Brain microvascular endothelial cell (primary cell): ENCODE results near the gene PNMA8A.

ENCODE experiments used
- DNase-seq: peaks from one replicate; pipeline ENCODE4 v3.0.0-alpha.2; 2020
- H3K27ac ChIP-seq: fragments of 250-450 bp; sonication (Bioruptor Pico); 2 replicates; pipeline ENCODE4 v1.5.1; 2020; ENCODE audit warnings: mild to moderate bottlenecking, moderate library complexity
- H3K27me3 ChIP-seq: fragments of 250-450 bp; sonication (Bioruptor Pico); replicated peaks from 2 replicates; pipeline ENCODE4 v1.5.1; 2020; ENCODE audit warnings: mild to moderate bottlenecking
- H3K36me3 ChIP-seq: fragments of 250-450 bp; sonication (Bioruptor Pico); replicated peaks from 2 replicates; pipeline ENCODE4 v1.5.1; 2020; ENCODE audit warnings: mild to moderate bottlenecking
- H3K4me3 ChIP-seq: 2 replicates; pipeline ENCODE4 v1.5.1; 2011; ENCODE audit warnings: low read depth, mild to moderate bottlenecking, control low read depth, low read length, moderate library complexity
- CTCF ChIP-seq: IDR thresholded peaks from 2 replicates; pipeline ENCODE4 v1.5.1; 2011; ENCODE audit warnings: low read depth, mild to moderate bottlenecking, moderate library complexity, low read length, control low read depth, inconsistent platforms; ENCODE audit errors: missing control alignments
- in situ Hi-C: cut with HindIII; loops from 2 replicates; pipeline ENCODE4 v1.10.0; 2017; ENCODE audit warnings: low sequenced_read_pairs, low pct_ligation_motif_present

PNMA8A gene

GRCh38 chr19:46460981-46461380 is 10.4 kb downstream of the PNMA8A start:
- in situ Hi-C loops: no loop called here
- no peak for DNase-seq
- TF ChIP-seq CTCF: no peak
- Histone ChIP-seq H3K36me3 (no peaks in the 10 kb centered on the region), H3K27me3 (no peaks in the 10 kb centered on the region), H3K27ac (no peak overlapping the region), H3K4me3 (no peak overlapping the region)

- no peaks in the 10 kb centered on the region for H3K36me3 ChIP-seq
- TF ChIP-seq CTCF: no peak
- in situ Hi-C loops: no loop called here
- DNase-seq: no peak
- no peak overlapping the region for H3K4me3 ChIP-seq
- H3K27ac ChIP-seq: no peak overlapping the region
- H3K27me3 ChIP-seq: no peaks in the 10 kb centered on the region
Measured at GRCh38 chr19:46460055-46460454, 11.3 kb downstream of the PNMA8A start.

- H3K27me3 ChIP-seq: no peaks in the 10 kb centered on the region
- no peaks in the 10 kb centered on the region for H3K36me3 ChIP-seq
- H3K4me3 ChIP-seq: no peak overlapping the region
- no peak for DNase-seq
- in situ Hi-C loops: no loop called here
- TF ChIP-seq CTCF: no peak
- H3K27ac ChIP-seq: no peak overlapping the region
Measured at GRCh38 chr19:46456930-46457329, 14.4 kb downstream of the PNMA8A start.

GRCh38 chr19:46454244-46454643 is 17.1 kb downstream of the PNMA8A start:
- H3K27ac ChIP-seq: no peak overlapping the region
- no peak for DNase-seq
- no peaks in the 10 kb centered on the region for H3K27me3 ChIP-seq
- no peak for TF ChIP-seq CTCF
- no peak overlapping the region for H3K4me3 ChIP-seq
- H3K36me3 ChIP-seq: no peaks in the 10 kb centered on the region
- in situ Hi-C loops: no loop called here

GRCh38 chr19:46453661-46454060 is 17.7 kb downstream of the PNMA8A start:
- Histone ChIP-seq H3K36me3 (no peaks in the 10 kb centered on the region), H3K4me3 (no peak overlapping the region), H3K27me3 (no peaks in the 10 kb centered on the region), H3K27ac (no peak overlapping the region)
- in situ Hi-C loops: no loop called here
- no peak for DNase-seq
- TF ChIP-seq CTCF: no peak

GRCh38 chr19:46452186-46452585 is 19.2 kb downstream of the PNMA8A start:
- DNase-seq: no peak
- TF ChIP-seq CTCF: no peak
- in situ Hi-C loops: no loop called here
- Histone ChIP-seq H3K4me3 (no peak overlapping the region), H3K27ac (no peak overlapping the region), H3K27me3 (no peaks in the 10 kb centered on the region), H3K36me3 (no peaks in the 10 kb centered on the region)
